Mononuclear cell (primary cell): Measurements from ENCODE around the gene ARHGAP8. TPM values are rescaled to one million over a fixed set of nuclear protein-coding genes. Genes with fewer than 3 reads are reported as not detected.

Source experiments
- H3K27me3 ChIP-seq: 2 replicates; pipeline ENCODE4 v1.6.0; 2011; ENCODE audit warnings: low read length, control low read depth; ENCODE audit not compliant: insufficient read depth
- H3K4me1 ChIP-seq: 2 replicates; pipeline ENCODE4 v1.5.1; 2011; ENCODE audit warnings: mild to moderate bottlenecking, low read length, control low read depth; ENCODE audit not compliant: insufficient read depth
- H3K4me3 ChIP-seq: 2 replicates; pipeline ENCODE4 v1.5.1; 2011; ENCODE audit warnings: mild to moderate bottlenecking, low read length, moderate library complexity
- H3K9me3 ChIP-seq: 2 replicates; pipeline ENCODE4 v1.5.1; 2011; ENCODE audit warnings: low read depth, mild to moderate bottlenecking, control low read depth, low read length
- total RNA-seq: library from RNA; depleted of rRNA; stranded (reverse); fragments of >200 nt; gene quantifications from one replicate; pipeline ENCODE4 v1.2.3, GENCODE V29; 2012

Gene ARHGAP8
- total RNA-seq, 1 donor, result 5.4 TPM

- H3K4me1 ChIP-seq, result no peaks in the 10 kb centered on the region
- no peaks in the 10 kb centered on the region for H3K27me3 ChIP-seq
- no peak overlapping the region for H3K4me3 ChIP-seq
- H3K9me3 ChIP-seq, result no peaks in the 10 kb centered on the region
These were observed 117.6 kb downstream of the ARHGAP8 start for GRCh38 chr22:44870021-44870420.

GRCh38 chr22:44871782-44872181 is 119.4 kb downstream of the ARHGAP8 start:
- H3K27me3 ChIP-seq, result no peaks in the 10 kb centered on the region
- no peaks in the 10 kb centered on the region for H3K9me3 ChIP-seq
- H3K4me3 ChIP-seq, result no peak overlapping the region
- H3K4me1 ChIP-seq, result no peaks in the 10 kb centered on the region

- Histone ChIP-seq H3K9me3 (no peaks in the 10 kb centered on the region), H3K4me1 (no peaks in the 10 kb centered on the region), H3K4me3 (no peak overlapping the region)
These were observed 124.5 kb downstream of the ARHGAP8 start for GRCh38 chr22:44876921-44877320.

DNA sequence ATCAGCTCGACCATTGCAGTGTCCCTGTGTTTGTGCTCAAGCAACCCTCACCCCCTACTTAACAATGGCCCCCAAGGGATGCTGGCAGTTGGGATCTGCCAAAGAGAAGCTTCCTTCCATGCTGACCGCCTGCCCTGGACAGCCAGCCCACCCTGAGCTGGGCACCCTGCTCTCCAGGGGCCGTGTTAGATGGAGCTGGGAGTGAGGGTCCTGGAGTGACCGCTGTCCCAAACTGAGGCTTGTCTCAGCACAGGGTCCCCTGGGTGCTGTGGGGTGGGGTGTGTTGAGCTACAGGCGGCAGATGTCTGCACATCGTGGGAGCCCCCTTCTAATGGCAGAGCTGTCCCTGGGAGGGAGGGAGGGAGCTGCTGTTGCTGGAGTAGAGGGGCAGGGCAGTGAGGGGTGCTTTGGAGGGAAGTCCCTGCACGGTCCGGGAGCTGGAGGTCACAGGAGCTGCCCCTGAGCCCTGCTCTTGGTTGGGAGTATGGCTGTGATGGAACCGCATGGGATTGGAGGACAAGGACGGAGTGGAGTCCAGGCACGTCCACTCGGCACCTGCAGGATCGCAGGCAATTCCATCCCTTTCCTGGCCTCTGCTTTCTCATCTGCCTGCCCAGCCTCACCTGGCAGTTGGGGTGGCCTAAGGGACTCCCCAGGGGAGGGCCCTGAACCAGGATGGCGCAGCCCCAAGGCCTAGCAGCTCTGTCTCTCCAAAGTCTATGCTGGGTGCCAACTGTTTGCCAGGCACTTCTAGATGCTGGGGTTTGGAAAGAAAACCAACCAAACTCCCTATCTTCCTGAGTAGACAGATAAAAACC is 126.3 kb downstream of the ARHGAP8 start:
- Histone ChIP-seq H3K4me1 (no peaks in the 10 kb centered on the region), H3K9me3 (no peaks in the 10 kb centered on the region), H3K27me3 (no peaks in the 10 kb centered on the region), H3K4me3 (no peak overlapping the region)

More at GRCh38 chr22:44876921-44877320, 124.5 kb downstream of the ARHGAP8 start:
- no peaks in the 10 kb centered on the region for H3K27me3 ChIP-seq

DNA sequence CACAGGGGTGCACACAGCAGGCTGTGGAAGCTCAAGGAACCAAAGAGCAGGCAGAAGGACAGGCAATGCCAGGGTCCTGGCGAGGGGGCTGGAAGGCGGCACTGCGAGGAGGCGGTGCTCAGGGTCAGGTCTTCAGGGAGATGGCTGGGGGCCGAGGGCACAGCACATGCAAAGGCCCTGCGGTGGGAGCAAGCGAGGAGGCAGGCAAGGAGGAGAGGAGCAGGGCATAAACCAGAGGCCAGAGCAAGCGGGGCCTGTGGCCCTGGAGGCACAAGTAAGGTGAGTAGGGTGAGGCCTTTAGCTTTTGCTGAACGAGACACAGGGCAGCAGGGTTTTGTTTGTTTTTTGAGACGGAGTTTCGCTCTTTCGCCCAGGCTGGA is 126.9 kb downstream of the ARHGAP8 start:
- Histone ChIP-seq H3K9me3 (no peaks in the 10 kb centered on the region), H3K4me3 (no peak overlapping the region), H3K27me3 (no peaks in the 10 kb centered on the region), H3K4me1 (no peaks in the 10 kb centered on the region)

GRCh38 chr22:44880610-44881290 is 128.4 kb downstream of the ARHGAP8 start:
- Histone ChIP-seq H3K9me3 (no peaks in the 10 kb centered on the region), H3K4me1 (no peaks in the 10 kb centered on the region), H3K27me3 (no peaks in the 10 kb centered on the region), H3K4me3 (no peak overlapping the region)

GRCh38 chr22:44881624-44882023 is 129.2 kb downstream of the ARHGAP8 start:
- no peaks in the 10 kb centered on the region for H3K27me3 ChIP-seq
- H3K9me3 ChIP-seq, result no peaks in the 10 kb centered on the region
- no peaks in the 10 kb centered on the region for H3K4me1 ChIP-seq
- H3K4me3 ChIP-seq, result no peak overlapping the region

GRCh38 chr22:44882226-44882905 is 130.0 kb downstream of the ARHGAP8 start:
- Histone ChIP-seq H3K4me3 (no peak overlapping the region), H3K9me3 (no peaks in the 10 kb centered on the region), H3K4me1 (no peaks in the 10 kb centered on the region), H3K27me3 (no peaks in the 10 kb centered on the region)

DNA sequence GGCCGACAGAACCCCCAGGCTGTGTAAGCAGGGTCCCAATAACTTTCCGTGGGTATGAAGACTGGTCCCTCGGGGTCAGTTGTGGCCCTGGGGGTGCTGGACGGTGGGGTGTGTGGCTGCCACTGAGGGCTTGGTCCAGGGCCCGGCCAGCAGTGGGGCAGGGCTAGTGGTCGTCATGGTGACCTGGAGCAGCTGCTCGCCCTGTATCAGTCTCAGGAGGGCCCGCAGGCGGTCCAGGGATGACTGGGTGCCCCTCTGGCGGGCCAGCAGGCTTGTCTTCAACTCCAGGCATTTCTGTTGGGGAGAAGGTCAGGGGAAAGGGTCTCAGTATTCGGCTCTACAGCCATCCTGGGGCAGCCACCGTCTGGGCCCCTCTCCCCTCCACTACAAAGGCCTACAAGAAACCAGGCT is 130.6 kb downstream of the ARHGAP8 start:
- no peaks in the 10 kb centered on the region for H3K27me3 ChIP-seq
- H3K4me3 ChIP-seq, result no peak overlapping the region
- no peaks in the 10 kb centered on the region for H3K4me1 ChIP-seq
- no peaks in the 10 kb centered on the region for H3K9me3 ChIP-seq

DNA sequence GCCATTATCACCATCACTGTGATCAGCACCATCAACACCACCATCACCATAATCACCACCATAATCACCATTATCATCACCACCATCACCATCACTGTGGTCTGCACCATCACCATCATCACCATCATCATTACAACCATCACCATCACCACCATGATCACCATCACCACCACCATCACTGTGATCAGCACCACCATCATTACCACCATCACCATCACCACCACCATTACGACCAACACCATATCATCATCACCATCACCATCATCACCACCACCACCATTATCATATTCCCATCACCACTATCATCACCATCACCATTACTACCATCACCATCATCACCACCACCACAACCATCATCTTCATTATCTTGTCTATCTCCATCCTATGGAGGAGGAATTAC is 132.2 kb downstream of the ARHGAP8 start:
- no peaks in the 10 kb centered on the region for H3K27me3 ChIP-seq
- H3K4me3 ChIP-seq, result no peak overlapping the region
- no peaks in the 10 kb centered on the region for H3K4me1 ChIP-seq
- H3K9me3 ChIP-seq, result no peaks in the 10 kb centered on the region

DNA sequence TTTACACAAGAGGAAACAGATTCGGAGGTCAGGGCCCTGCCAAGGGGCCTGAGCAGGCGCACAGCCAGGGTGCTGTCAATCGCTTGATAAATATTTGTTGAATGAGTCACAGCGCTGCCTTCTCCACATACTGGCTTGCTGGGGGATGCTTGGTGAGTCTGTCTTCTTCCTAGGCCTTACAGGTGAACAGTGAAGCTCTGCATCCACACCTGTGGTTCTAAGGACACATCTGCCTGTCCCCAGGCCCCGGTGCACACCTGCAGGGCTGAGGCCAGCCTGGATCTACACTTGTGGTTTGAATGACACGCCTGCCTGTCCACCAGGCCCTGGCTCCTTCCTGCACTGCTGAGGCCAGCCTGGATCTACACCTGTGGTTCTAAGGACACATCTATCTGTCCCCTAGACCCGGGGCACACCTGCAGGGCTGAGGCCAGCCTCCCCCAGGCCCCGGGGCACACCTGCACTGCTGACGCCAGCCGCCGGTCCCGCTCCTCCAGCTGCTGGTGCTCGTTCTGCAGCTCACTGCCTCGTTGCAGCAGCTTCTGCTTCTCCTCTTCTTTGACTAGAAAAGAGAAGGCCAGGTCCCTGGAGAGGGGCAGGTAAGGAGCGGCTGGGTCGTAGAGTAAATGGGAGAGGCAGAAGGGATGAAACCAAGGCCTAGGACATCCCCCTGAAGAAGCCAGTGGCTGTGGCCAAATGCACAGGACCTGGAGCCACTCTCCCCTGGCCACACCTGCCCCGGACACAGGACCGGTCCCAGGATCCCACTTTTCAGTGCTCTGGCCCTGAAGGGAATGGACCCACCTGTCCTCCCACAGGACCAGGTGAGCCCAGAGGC is 132.8 kb downstream of the ARHGAP8 start:
- Histone ChIP-seq H3K27me3 (no peaks in the 10 kb centered on the region), H3K4me1 (no peaks in the 10 kb centered on the region), H3K9me3 (no peaks in the 10 kb centered on the region), H3K4me3 (no peak overlapping the region)

DNA sequence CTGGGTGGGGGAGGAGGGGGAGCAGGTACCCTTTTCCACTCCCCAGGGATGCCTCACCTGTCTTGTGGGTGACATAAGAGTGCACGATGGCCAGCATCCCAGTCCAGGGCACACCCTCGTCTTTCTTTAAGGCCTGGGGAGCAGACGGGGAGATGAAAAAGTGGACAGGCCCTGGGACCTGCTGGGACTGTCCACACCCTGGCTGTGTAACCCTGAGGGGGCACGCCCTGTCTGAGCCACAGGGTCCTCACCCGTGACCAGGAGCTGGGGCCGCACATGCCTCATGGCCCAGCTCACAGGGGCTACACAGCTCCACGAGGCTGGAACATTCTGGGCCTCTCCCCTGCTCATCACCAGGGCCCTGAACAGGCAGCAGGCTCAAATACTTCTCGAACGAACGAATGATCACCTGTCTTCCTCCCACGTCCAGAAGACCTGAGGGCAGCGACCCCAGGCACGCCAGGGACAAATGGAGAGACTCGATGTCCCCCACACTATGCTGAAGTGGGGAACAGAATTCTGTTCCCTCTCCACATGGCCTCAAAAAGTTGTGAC is 133.5 kb downstream of the ARHGAP8 start:
- Histone ChIP-seq H3K4me3 (no peak overlapping the region), H3K4me1 (no peaks in the 10 kb centered on the region), H3K9me3 (no peaks in the 10 kb centered on the region), H3K27me3 (no peaks in the 10 kb centered on the region)

DNA sequence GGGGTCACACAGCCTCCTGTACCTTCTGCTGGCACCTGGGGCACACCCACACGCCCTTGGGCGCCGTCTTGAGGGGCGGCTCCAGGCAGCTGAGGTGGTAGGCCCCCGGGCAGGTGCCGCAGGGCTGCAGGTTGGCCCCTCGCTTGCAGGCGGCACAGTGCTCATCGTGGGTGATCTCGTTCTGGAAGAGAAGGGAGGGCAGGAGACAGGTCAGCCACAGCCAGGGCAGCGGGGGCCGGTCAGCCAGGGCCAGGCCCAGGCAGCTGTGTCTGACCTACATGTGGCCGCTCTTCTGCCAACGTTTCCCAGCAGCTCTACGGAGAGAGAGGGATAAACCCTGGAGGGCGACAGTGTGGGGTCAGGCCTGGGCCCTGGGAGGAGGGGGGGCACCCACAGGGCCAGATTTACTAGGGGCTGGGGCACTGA is 135.6 kb downstream of the ARHGAP8 start:
- Histone ChIP-seq H3K27me3 (no peaks in the 10 kb centered on the region), H3K9me3 (no peaks in the 10 kb centered on the region), H3K4me1 (no peaks in the 10 kb centered on the region), H3K4me3 (no peak overlapping the region)

GRCh38 chr22:44888491-44889254 is 136.3 kb downstream of the ARHGAP8 start:
- Histone ChIP-seq H3K9me3 (no peaks in the 10 kb centered on the region), H3K4me3 (no peak overlapping the region), H3K4me1 (no peaks in the 10 kb centered on the region), H3K27me3 (no peaks in the 10 kb centered on the region)
